Measurements from ENCODE around the gene ICAM5.
"Not testable (repeated sequence)": the region's sequence is repeated elsewhere in the genome, so short reads cannot be mapped to it uniquely, and the experiment has no call there.

The ICAM5 gene

GRCh38 chr19:10279737-10280442 lies 9.9 kb upstream of the ICAM5 start:
- TF ChIP-seq, protein P1, sequence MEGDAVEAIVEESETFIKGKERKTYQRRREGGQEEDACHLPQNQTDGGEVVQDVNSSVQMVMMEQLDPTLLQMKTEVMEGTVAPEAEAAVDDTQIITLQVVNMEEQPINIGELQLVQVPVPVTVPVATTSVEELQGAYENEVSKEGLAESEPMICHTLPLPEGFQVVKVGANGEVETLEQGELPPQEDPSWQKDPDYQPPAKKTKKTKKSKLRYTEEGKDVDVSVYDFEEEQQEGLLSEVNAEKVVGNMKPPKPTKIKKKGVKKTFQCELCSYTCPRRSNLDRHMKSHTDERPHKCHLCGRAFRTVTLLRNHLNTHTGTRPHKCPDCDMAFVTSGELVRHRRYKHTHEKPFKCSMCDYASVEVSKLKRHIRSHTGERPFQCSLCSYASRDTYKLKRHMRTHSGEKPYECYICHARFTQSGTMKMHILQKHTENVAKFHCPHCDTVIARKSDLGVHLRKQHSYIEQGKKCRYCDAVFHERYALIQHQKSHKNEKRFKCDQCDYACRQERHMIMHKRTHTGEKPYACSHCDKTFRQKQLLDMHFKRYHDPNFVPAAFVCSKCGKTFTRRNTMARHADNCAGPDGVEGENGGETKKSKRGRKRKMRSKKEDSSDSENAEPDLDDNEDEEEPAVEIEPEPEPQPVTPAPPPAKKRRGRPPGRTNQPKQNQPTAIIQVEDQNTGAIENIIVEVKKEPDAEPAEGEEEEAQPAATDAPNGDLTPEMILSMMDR (IDR thresholded peaks at IDR 0.05; ENCODE audit: control insufficient read depth, insufficient read depth, low read depth, low read length, missing control alignments) = no peak
- DNase-seq (ENCODE audit: low read depth) = no peak
- no peak overlapping the region for H3K4me3 ChIP-seq (ENCODE audit: control insufficient read depth, low read depth, low read length)

- not testable (repeated sequence) for DNase-seq (ENCODE audit: low read depth); H3K4me3 ChIP-seq (ENCODE audit: control insufficient read depth, low read depth, low read length)
Measured at GRCh38 chr19:10282043-10282442, 7.7 kb upstream of the ICAM5 start.

DNA sequence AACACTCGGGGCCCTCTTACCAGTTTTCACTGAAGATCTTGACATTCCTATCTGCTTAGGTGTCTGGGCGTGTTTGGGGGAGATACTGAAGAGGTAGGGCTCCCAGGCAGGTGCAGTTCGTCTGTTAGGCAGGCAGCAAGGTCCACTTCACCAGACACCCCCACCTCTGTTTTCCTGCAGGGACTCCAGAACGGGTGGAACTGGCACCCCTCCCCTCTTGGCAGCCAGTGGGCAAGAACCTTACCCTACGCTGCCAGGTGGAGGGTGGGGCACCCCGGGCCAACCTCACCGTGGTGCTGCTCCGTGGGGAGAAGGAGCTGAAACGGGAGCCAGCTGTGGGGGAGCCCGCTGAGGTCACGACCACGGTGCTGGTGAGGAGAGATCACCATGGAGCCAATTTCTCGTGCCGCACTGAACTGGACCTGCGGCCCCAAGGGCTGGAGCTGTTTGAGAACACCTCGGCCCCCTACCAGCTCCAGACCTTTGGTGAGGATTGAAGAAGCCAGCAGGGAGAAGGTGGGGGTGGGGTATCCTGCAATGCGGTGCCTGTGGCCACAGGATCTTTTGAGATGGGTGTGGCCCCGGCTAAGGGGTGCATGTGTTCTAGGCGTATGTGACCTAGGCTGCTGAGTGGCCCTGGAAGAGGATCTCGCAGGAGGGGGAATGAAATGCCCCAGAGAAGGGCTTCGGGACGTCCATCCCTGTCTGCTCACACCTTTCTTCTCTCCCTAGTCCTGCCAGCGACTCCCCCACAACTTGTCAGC lies 6.3 kb upstream of the ICAM5 start:
- no peak for DNase-seq (ENCODE audit: low read depth)
- no peak overlapping the region for H3K4me3 ChIP-seq (ENCODE audit: control insufficient read depth, low read depth, low read length)
- TF ChIP-seq, protein P1 (IDR thresholded peaks at IDR 0.05; ENCODE audit: control insufficient read depth, insufficient read depth, low read depth, low read length, missing control alignments) = no peak

- H3K4me3 ChIP-seq (ENCODE audit: control insufficient read depth, low read depth, low read length) = no peak overlapping the region
- TF ChIP-seq, protein P1 (IDR thresholded peaks at IDR 0.05; ENCODE audit: control insufficient read depth, insufficient read depth, low read depth, low read length, missing control alignments) = no peak
- no peak for DNase-seq (ENCODE audit: low read depth)
Measured at GRCh38 chr19:10284065-10284959, 5.4 kb upstream of the ICAM5 start.

GRCh38 chr19:10284960-10285278 lies 4.8 kb upstream of the ICAM5 start:
- DNase-seq (ENCODE audit: low read depth) = no peak
- TF ChIP-seq, protein P1 (IDR thresholded peaks at IDR 0.05; ENCODE audit: control insufficient read depth, insufficient read depth, low read depth, low read length, missing control alignments) = no peak
- H3K4me3 ChIP-seq (ENCODE audit: control insufficient read depth, low read depth, low read length) = no peak overlapping the region

GRCh38 chr19:10285393-10285792 lies 4.4 kb upstream of the ICAM5 start:
- H3K4me3 ChIP-seq (ENCODE audit: control insufficient read depth, low read depth, low read length) = no peak overlapping the region
- TF ChIP-seq, protein P1 (IDR thresholded peaks at IDR 0.05; ENCODE audit: control insufficient read depth, insufficient read depth, low read depth, low read length, missing control alignments) = no peak
- no peak for DNase-seq (ENCODE audit: low read depth)
